ENCODE measurements around the gene ZBTB9.

GRCh38 chr6:33412140-33413009 lies 42.0 kb upstream of the ZBTB9 start:
- TF ChIP-seq ELF1 (IDR thresholded peaks at IDR 0.05; ENCODE audit: borderline replicate concordance, low read depth) (no peak), POLR2AphosphoS5 (IDR thresholded peaks at IDR 0.05; ENCODE audit: low read depth, low read length) (no peak), CTCF (IDR thresholded peaks at IDR 0.05 in 2 of 3, conservative IDR thresholded peaks at IDR 0.05 in 1 of 3; ENCODE audit: borderline replicate concordance in 1 of 3, insufficient read depth in 1 of 3, low read depth in 2 of 3, low read length in 2 of 3) (no peak), TCF7L2 (IDR thresholded peaks at IDR 0.05; ENCODE audit: borderline replicate concordance, extremely low read depth, insufficient read depth, insufficient read length) (no peak)

Measured in HCT116 (cell line).